HFFc6 (cell line): Measurements from ENCODE around the gene DYNAP. TPM values are rescaled to one million over a fixed set of nuclear protein-coding genes. Genes with fewer than 3 reads are reported as not detected.

ENCODE experiments used
- DNase-seq: peaks from one replicate; pipeline ENCODE4 v3.0.0-alpha.2; 2018
- H3K27ac Mint-ChIP-seq: 2 replicates; pipeline ENCODE4 v1.8.0; 2020; ENCODE audit warnings: mild to moderate bottlenecking, mixed read lengths
- H3K27me3 Mint-ChIP-seq: 2 replicates; pipeline ENCODE4 v1.8.0; 2021; ENCODE audit warnings: mild to moderate bottlenecking, moderate library complexity, mixed read lengths; ENCODE audit not compliant: insufficient read depth
- H3K36me3 Mint-ChIP-seq: 2 replicates; pipeline ENCODE4 v1.8.0; 2021; ENCODE audit warnings: low read depth, mixed read lengths
- H3K4me1 Mint-ChIP-seq: 2 replicates; pipeline ENCODE4 v1.8.0; 2020; ENCODE audit warnings: low read depth, mixed read lengths
- H3K4me3 Mint-ChIP-seq: 2 replicates; pipeline ENCODE4 v1.8.0; 2020; ENCODE audit warnings: mild to moderate bottlenecking, moderate library complexity, mixed read lengths
- H3K9me3 Mint-ChIP-seq: 2 replicates; pipeline ENCODE4 v1.8.0; 2020; ENCODE audit warnings: mild to moderate bottlenecking, mixed read lengths
- CTCF ChIP-seq: fragments of 200-600 bp; sonication (generic); IDR thresholded peaks from 2 replicates; pipeline ENCODE4 v1.5.0; 2021; ENCODE audit warnings: antibody characterized with exemption, mild to moderate bottlenecking
- total RNA-seq, 6 experiments: library from RNA; stranded (reverse); fragmentation: NEBNext Ultra II Directional; extraction: Animal tissue kit (Norgen Biotek cat#: 25700); gene quantifications; 2 replicates in 1 of 6; 3 replicates in 5 of 6; pipeline ENCODE4 v1.2.3, GENCODE V29; 2021

The DYNAP gene
- total RNA-seq, 6 experiments from 2014 or later: not detected

GRCh38 chr18:54558609-54559585 lies 32.1 kb upstream of the DYNAP start:
- no peak overlapping the region for H3K27ac Mint-ChIP-seq
- no peaks in the 10 kb centered on the region for H3K36me3 Mint-ChIP-seq
- no peaks in the 10 kb centered on the region for H3K4me1 Mint-ChIP-seq
- peaks cover 4% of the 10 kb centered on the region for H3K27me3 Mint-ChIP-seq
- no peak for DNase-seq
- H3K9me3 Mint-ChIP-seq: no peaks in the 10 kb centered on the region
- TF ChIP-seq CTCF: peak; percentile 81
- no peak overlapping the region for H3K4me3 Mint-ChIP-seq

GRCh38 chr18:54561706-54562267 lies 29.3 kb upstream of the DYNAP start:
- DNase-seq: no peak
- Mint-ChIP-seq H3K27me3 (peaks cover 2% of the 10 kb centered on the region; the same call in 1 of the 2 replicates), H3K9me3 (no peaks in the 10 kb centered on the region), H3K36me3 (no peaks in the 10 kb centered on the region), H3K27ac (no peak overlapping the region), H3K4me1 (no peaks in the 10 kb centered on the region), H3K4me3 (no peak overlapping the region)
- no peak for TF ChIP-seq CTCF

- Mint-ChIP-seq H3K9me3 (peaks cover 5% of the 10 kb centered on the region; the same call in 1 of the 2 replicates), H3K4me3 (no peak overlapping the region), H3K36me3 (no peaks in the 10 kb centered on the region), H3K4me1 (no peaks in the 10 kb centered on the region), H3K27ac (no peak overlapping the region), H3K27me3 (peaks cover 4% of the 10 kb centered on the region; the same call in 1 of the 2 replicates)
- no peak for TF ChIP-seq CTCF
- DNase-seq: no peak
These were observed 10.8 kb upstream of the DYNAP start for GRCh38 chr18:54580202-54580729.

GRCh38 chr18:54584065-54584464 lies 7.0 kb upstream of the DYNAP start:
- DNase-seq: no peak
- Mint-ChIP-seq H3K4me3 (no peak overlapping the region), H3K27me3 (peaks cover 4% of the 10 kb centered on the region; the same call in 1 of the 2 replicates), H3K27ac (no peak overlapping the region), H3K36me3 (no peaks in the 10 kb centered on the region), H3K9me3 (no peaks in the 10 kb centered on the region), H3K4me1 (no peaks in the 10 kb centered on the region)
- TF ChIP-seq CTCF: no peak

GRCh38 chr18:54585743-54586142 lies 5.3 kb upstream of the DYNAP start:
- Mint-ChIP-seq H3K36me3 (no peaks in the 10 kb centered on the region), H3K27me3 (peaks cover 5% of the 10 kb centered on the region; the same call in 1 of the 2 replicates), H3K4me1 (no peaks in the 10 kb centered on the region), H3K27ac (no peak overlapping the region), H3K9me3 (no peaks in the 10 kb centered on the region), H3K4me3 (no peak overlapping the region)
- DNase-seq: no peak
- no peak for TF ChIP-seq CTCF
